Panc1 (cell line): Measurements from ENCODE around the gene LZTS2.

Experiments used
- POLR2AphosphoS5 ChIP-seq: IDR thresholded peaks from 2 replicates; pipeline ENCODE4 v1.6.1; 2012; ENCODE audit warnings: mild to moderate bottlenecking, low read depth, low read length, moderate library complexity
- SIN3A ChIP-seq: IDR thresholded peaks from 2 replicates; pipeline ENCODE4 v1.6.1; 2012; ENCODE audit warnings: low read depth, mild to moderate bottlenecking, low read length, moderate library complexity, borderline replicate concordance; ENCODE audit not compliant: insufficient read depth
- TF ChIP-seq, protein P1 (sequence below): fragments of 450-650 bp; IDR thresholded peaks from 2 replicates; pipeline ENCODE4 v1.5.1; 2017; ENCODE audit warnings: mild to moderate bottlenecking

DNA sequence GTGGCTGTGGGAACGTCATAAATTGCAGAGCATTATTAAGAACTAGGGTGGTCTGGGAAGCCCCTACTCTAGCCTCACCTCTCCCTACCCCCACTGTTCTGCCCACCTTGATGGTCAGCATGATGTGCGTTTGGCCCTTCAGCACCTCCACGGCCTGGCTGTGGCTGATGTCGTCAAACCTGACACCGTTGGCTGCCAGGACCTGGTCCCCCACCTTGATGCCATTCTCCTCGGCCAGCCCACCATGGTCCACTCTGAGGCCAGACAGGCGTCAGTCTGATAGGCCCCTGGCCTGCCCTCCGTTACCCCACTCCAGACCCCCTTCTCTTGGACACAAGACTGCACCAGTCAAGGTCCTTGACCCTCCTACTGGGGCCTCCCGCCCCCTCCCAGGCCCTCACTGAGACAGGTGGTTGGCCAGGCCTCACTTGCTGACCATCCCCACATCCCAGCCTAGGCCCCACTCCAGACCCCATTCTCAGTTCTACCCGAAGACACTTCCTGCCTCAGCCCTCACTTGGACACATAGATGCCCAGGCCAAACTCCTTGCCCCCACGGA, 22.2 kb downstream of the LZTS2 start:
- no peak for TF ChIP-seq SIN3A
- TF ChIP-seq, protein P1, sequence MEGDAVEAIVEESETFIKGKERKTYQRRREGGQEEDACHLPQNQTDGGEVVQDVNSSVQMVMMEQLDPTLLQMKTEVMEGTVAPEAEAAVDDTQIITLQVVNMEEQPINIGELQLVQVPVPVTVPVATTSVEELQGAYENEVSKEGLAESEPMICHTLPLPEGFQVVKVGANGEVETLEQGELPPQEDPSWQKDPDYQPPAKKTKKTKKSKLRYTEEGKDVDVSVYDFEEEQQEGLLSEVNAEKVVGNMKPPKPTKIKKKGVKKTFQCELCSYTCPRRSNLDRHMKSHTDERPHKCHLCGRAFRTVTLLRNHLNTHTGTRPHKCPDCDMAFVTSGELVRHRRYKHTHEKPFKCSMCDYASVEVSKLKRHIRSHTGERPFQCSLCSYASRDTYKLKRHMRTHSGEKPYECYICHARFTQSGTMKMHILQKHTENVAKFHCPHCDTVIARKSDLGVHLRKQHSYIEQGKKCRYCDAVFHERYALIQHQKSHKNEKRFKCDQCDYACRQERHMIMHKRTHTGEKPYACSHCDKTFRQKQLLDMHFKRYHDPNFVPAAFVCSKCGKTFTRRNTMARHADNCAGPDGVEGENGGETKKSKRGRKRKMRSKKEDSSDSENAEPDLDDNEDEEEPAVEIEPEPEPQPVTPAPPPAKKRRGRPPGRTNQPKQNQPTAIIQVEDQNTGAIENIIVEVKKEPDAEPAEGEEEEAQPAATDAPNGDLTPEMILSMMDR, result no peak
- TF ChIP-seq POLR2AphosphoS5, result no peak
